RWPE2 (cell line): ENCODE results near the gene TAPBPL.
"Not testable (repeated sequence)": the region's sequence is repeated elsewhere in the genome, so short reads cannot be mapped to it uniquely, and the experiment has no call there.

ENCODE experiments used
- ATAC-seq: fragments of 200-7000 bp; cut with Tn5 transposase; 3 replicates; pipeline ENCODE4 v1.9.1; 2021; ENCODE audit warnings: low read depth
- DNase-seq: peaks from one replicate; pipeline ENCODE4 v3.0.0-alpha.2; 2020; ENCODE audit warnings: low spot score
- H3K27ac ChIP-seq: fragments of 450-650 bp; 2 replicates; pipeline ENCODE4 v1.5.1; 2017; ENCODE audit warnings: mild to moderate bottlenecking; ENCODE audit not compliant: poor library complexity, severe bottlenecking
- H3K27me3 ChIP-seq: fragments of 250-450 bp; sonication (Bioruptor Pico); 2 replicates; pipeline ENCODE4 v1.5.1; 2021; ENCODE audit warnings: mild to moderate bottlenecking, moderate library complexity; ENCODE audit not compliant: insufficient read depth, poor library complexity, severe bottlenecking
- H3K36me3 ChIP-seq: fragments of 250-450 bp; sonication (Bioruptor Pico); 2 replicates; pipeline ENCODE4 v1.5.1; 2020; ENCODE audit warnings: low read depth, mild to moderate bottlenecking, moderate library complexity
- H3K4me1 ChIP-seq: fragments of 250-450 bp; sonication (Bioruptor Pico); 2 replicates; pipeline ENCODE4 v1.5.1; 2021; ENCODE audit warnings: mild to moderate bottlenecking, moderate library complexity; ENCODE audit not compliant: insufficient read depth, poor library complexity, severe bottlenecking
- H3K4me3 ChIP-seq: fragments of 250-450 bp; sonication (Bioruptor Pico); 2 replicates; pipeline ENCODE4 v1.5.1; 2021; ENCODE audit warnings: mild to moderate bottlenecking, moderate library complexity; ENCODE audit not compliant: severe bottlenecking
- H3K9me3 ChIP-seq: fragments of 250-450 bp; sonication (Bioruptor Pico); 2 replicates; pipeline ENCODE4 v1.5.1; 2021; ENCODE audit warnings: mild to moderate bottlenecking, moderate library complexity; ENCODE audit not compliant: severe bottlenecking
- TF ChIP-seq, protein P1 (sequence below): fragments of 450-650 bp; IDR thresholded peaks from one replicate; pipeline ENCODE4 v1.5.1; 2017; ENCODE audit warnings: mild to moderate bottlenecking, moderate library complexity; ENCODE audit not compliant: poor library complexity, severe bottlenecking

Gene TAPBPL

DNA sequence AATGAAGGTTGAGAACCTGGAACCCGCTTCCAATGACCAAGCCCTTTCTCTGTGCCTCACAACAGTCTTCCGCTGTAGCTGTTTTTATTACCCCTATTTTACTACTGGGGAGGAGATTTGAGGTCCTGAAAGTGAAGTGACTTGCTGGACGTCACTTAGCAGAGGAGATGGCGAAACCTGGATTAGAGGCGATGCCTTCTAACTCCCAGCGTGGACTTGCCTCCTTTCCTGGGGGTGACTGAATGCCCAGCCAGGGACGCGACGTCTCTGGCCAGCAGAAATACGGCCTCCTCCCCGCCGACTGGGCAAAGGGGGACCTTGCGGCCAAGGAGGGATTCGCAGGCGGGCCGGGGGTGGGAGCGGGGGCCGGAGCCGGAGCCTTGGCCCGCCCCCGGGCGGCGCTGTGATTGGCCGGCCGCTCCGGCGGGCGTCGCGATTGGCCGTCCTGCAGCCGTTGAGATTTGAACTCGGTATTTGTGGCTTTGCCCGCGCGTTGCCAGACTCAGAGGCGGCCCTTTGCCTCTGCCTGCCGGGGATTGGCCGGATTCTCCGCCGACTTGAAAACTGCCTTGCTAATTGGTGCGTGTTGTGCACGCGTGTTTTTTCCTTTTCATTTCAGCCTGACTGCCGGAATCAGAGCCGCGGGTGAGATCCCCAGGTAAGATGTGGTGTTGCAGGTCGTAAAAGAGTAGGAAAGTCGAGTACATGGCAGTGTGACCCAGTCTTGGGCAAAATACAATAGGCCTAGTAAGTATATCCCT, 41.8 kb downstream of the TAPBPL start, which contains the start of gene NCAPD2:
Gene NCAPD2 (plus strand): TSS at position 606 of the 761 bp plus-strand sequence. CDS start 997 bp downstream, outside the sequence.
- peak within 1 kb of the TSS; percentile 48 for H3K4me3 ChIP-seq
- peaks cover 54% of the 10 kb centered on the region for H3K36me3 ChIP-seq
- peaks cover 13% of the 10 kb centered on the region for H3K4me1 ChIP-seq
- TF ChIP-seq, protein P1, sequence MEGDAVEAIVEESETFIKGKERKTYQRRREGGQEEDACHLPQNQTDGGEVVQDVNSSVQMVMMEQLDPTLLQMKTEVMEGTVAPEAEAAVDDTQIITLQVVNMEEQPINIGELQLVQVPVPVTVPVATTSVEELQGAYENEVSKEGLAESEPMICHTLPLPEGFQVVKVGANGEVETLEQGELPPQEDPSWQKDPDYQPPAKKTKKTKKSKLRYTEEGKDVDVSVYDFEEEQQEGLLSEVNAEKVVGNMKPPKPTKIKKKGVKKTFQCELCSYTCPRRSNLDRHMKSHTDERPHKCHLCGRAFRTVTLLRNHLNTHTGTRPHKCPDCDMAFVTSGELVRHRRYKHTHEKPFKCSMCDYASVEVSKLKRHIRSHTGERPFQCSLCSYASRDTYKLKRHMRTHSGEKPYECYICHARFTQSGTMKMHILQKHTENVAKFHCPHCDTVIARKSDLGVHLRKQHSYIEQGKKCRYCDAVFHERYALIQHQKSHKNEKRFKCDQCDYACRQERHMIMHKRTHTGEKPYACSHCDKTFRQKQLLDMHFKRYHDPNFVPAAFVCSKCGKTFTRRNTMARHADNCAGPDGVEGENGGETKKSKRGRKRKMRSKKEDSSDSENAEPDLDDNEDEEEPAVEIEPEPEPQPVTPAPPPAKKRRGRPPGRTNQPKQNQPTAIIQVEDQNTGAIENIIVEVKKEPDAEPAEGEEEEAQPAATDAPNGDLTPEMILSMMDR: peak; percentile 6
- H3K9me3 ChIP-seq: no peaks in the 10 kb centered on the region
- peak within 1 kb of the TSS; percentile 88 for H3K27ac ChIP-seq
- ATAC-seq: peak; percentile 87
- DNase-seq: peak; percentile 95
- H3K27me3 ChIP-seq: no peaks in the 10 kb centered on the region

DNA sequence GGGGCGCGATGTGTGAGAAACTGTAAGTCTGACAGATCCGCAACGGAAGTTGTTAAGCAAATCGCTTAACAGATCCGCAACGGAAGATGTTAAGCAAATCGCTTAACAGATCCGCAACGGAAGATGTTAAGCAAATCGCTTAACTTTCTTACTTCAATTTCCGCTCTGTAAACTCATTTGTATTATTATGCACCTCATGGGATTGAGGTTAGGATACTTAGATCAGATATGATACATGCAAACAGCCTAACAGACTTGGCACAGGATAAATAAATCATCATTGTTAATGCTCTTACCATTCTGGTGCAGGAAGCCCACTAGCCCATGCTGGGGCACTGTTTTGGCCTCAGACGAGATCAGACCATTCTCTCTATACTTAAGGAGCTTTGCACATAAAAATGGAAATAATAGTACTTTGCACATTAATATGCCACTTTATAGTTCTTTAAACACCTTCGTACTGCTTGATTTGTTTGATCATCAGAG, 42.5 kb downstream of the TAPBPL start:
- Histone ChIP-seq H3K4me3 (peak overlapping the region; percentile 48), H3K27ac (peak overlapping the region; percentile 88), H3K36me3 (peaks cover 60% of the 10 kb centered on the region), H3K27me3 (no peaks in the 10 kb centered on the region), H3K9me3 (no peaks in the 10 kb centered on the region), H3K4me1 (peaks cover 13% of the 10 kb centered on the region)
- peak; percentile 24; the same call in 1 of the 3 replicates for ATAC-seq
- TF ChIP-seq, protein P1: no peak
- DNase-seq: no peak

DNA sequence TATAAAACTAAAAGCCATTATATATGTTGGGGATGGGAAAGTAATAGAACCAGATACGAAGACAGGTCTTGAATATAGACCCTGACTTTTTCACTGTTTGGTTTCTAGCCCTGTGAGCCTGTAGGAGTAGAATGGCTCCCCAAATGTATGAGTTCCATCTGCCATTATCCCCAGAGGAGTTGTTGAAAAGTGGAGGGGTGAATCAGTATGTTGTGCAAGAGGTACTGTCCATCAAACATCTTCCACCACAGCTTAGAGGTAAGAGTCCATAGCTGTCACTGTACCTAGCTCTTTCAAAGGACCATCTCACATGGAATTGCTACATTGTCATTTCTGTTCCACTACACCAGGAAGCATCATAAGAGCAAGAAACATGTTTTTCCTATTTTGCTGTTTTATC, 43.1 kb downstream of the TAPBPL start:
- peak overlapping the region; percentile 88 for H3K27ac ChIP-seq
- ATAC-seq (no peak), DNase-seq (no peak)
- TF ChIP-seq, protein P1: no peak
- peaks cover 13% of the 10 kb centered on the region for H3K4me1 ChIP-seq
- peak overlapping the region; percentile 48 for H3K4me3 ChIP-seq
- no peaks in the 10 kb centered on the region for H3K9me3 ChIP-seq
- peaks cover 66% of the 10 kb centered on the region for H3K36me3 ChIP-seq
- no peaks in the 10 kb centered on the region for H3K27me3 ChIP-seq

DNA sequence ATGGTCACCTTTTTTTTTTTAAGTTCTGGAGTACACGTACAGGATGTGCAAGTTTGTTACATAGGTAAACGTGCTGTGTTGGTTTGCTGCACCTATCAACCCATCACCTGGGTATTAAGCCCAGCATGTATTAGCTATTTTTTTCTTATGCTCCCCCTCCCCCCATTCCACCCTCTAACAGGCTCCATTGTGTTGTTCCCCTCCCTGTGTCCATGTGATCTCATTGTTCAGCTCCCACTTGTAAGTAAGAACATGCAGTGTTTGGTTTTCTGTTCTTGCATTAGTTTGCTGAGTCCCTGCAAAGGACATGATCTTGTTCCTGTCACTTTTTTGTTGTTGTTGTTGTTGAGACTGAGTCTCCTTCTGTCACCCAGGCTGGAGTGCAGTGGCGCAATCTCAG, 45.4 kb downstream of the TAPBPL start:
- H3K27me3 ChIP-seq, DNase-seq, H3K27ac ChIP-seq, H3K4me3 ChIP-seq, ATAC-seq, H3K9me3 ChIP-seq: not testable (repeated sequence)
- Histone ChIP-seq H3K4me1 (peaks cover 10% of the 10 kb centered on the region), H3K36me3 (peaks cover 72% of the 10 kb centered on the region)

DNA sequence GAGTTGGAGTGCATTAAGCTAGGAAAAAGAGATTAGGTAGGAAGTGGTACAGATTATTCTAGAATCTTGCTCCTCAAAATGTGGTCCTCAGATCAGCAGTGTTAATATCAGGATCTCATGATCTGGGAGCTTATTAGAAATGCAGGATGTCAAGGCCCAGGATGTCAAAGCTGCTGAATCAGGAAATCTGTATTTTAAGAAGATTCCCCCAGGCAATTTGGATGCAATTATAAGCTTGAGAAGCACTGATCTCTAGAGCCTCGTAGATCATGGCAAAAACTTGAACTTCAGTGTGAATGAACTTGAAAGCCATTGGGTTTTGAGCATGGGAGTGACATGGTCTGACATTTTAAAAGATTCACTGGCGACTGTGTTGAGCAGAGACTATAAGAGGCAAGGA, 48.6 kb downstream of the TAPBPL start:
- ATAC-seq (no peak), DNase-seq (no peak)
- Histone ChIP-seq H3K27ac (no peak overlapping the region), H3K36me3 (peaks cover 83% of the 10 kb centered on the region), H3K27me3 (no peaks in the 10 kb centered on the region), H3K9me3 (no peaks in the 10 kb centered on the region), H3K4me3 (no peak overlapping the region), H3K4me1 (peaks cover 1% of the 10 kb centered on the region)
- TF ChIP-seq, protein P1: no peak
